Activated CD4-positive, alpha-beta memory T cell treated with anti-CD3 and anti-CD28 coated beads, Interleukin-2, amount 10 ng/mL, durations not matched to agents 7 days and 5 days (primary cell): ENCODE results near the gene BBIP1. TPM values are rescaled to one million over a fixed set of nuclear protein-coding genes. Genes with fewer than 3 reads are reported as not detected.

Source experiments
- CTCF ChIA-PET: fragments of 350-600 bp; sonication (Branson Sonifier 250); formaldehyde crosslinking; loops from one replicate; lab custom pipeline; 2021; ENCODE audit warnings: antibody characterized with exemption, inconsistent platforms; lab: Charles Lee
- POLR2A ChIA-PET: fragments of 350-600 bp; sonication (Branson Sonifier 250); formaldehyde crosslinking; loops from one replicate; lab custom pipeline; 2021; ENCODE audit warnings: antibody characterized with exemption; lab: Charles Lee
- DNase-seq: peaks from one replicate; pipeline ENCODE4 v3.0.0-alpha.2; 2020
- H3K27ac Mint-ChIP-seq: one replicate; pipeline ENCODE4 v1.8.0; 2021; ENCODE audit warnings: mild to moderate bottlenecking, mixed read lengths
- H3K27me3 Mint-ChIP-seq: one replicate; pipeline ENCODE4 v1.8.0; 2021; ENCODE audit warnings: mixed read lengths
- H3K36me3 Mint-ChIP-seq: one replicate; pipeline ENCODE4 v1.8.0; 2021; ENCODE audit warnings: low read depth, mixed read lengths
- H3K4me1 Mint-ChIP-seq: one replicate; pipeline ENCODE4 v1.8.0; 2021; ENCODE audit warnings: mixed read lengths
- H3K4me3 Mint-ChIP-seq: one replicate; pipeline ENCODE4 v1.8.0; 2021; ENCODE audit warnings: mild to moderate bottlenecking, mixed read lengths
- H3K9me3 Mint-ChIP-seq: one replicate; pipeline ENCODE4 v1.8.0; 2021; ENCODE audit warnings: mixed read lengths
- total RNA-seq, 2 experiments: library from RNA; stranded (reverse); gene quantifications; one replicate each; pipeline ENCODE4 v1.2.3, GENCODE V29; 2021

BBIP1 gene
- total RNA-seq, 2 experiments from 2014 or later, result 24.8 to 30.2 TPM

DNA sequence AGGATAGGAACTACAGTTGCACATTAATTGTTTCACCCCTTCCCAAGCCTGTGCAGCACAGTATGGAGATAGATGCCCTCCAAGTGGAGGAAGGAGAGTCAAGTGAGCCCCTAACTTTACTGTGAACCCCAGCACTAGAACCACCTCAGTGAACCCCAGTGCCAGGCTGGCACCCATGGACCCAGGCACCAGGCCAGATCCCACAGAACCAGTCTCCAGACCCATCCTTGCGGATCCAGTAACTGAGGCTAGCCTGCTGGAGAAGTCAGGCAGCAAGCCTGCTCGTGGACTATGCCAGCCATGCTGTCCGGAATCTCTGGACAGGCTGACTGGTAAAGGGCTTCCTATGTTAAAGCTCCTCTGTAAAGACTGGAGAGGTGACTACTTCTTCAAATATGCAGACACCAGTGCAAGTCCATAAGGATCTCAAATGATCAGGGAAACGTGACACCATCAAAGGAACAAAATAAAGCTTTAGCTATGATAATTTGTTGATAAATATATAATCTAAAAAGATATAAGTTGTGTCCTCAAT is 28.1 kb upstream of the BBIP1 start:
- POLR2A ChIA-PET, result no interaction called here
- Mint-ChIP-seq H3K36me3 (peaks cover 50% of the 10 kb centered on the region), H3K9me3 (peaks cover 5% of the 10 kb centered on the region), H3K27me3 (no peaks in the 10 kb centered on the region), H3K4me1 (peaks cover 11% of the 10 kb centered on the region), H3K4me3 (no peak overlapping the region), H3K27ac (no peak overlapping the region)
- DNase-seq, result no peak
- CTCF ChIA-PET, result interaction anchor here (0.7 kb wide), 1 partner anchor 16 kb away, joined by 3 read pairs; no protein-coding TSS in a partner anchor

DNA sequence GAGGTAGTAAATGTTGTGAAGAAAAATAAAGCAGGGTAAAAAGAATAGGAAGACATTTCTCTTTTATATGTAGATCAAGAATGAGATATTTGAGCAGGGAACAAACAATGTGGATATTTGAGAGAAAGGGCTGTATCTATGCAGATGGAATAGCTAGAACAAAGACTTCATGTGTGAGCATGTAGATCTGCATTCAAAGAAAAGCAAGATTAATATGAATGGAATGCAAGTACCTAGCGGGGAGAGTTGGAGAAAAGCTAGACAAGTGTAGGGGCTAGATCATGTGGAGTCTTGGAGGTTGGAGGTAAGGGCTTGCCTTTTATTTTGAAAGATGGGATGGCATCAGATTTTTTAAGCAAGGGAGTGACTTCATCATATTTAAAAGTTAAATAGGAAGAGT is 27.5 kb upstream of the BBIP1 start:
- ChIA-PET CTCF (interaction anchor here (0.7 kb wide), 1 partner anchor 17 kb away, joined by 3 read pairs; no protein-coding TSS in a partner anchor), POLR2A (no interaction called here)
- Mint-ChIP-seq H3K4me1 (peaks cover 11% of the 10 kb centered on the region), H3K9me3 (peaks cover 5% of the 10 kb centered on the region), H3K36me3 (peaks cover 52% of the 10 kb centered on the region), H3K27ac (no peak overlapping the region), H3K27me3 (no peaks in the 10 kb centered on the region), H3K4me3 (no peak overlapping the region)
- no peak for DNase-seq

DNA sequence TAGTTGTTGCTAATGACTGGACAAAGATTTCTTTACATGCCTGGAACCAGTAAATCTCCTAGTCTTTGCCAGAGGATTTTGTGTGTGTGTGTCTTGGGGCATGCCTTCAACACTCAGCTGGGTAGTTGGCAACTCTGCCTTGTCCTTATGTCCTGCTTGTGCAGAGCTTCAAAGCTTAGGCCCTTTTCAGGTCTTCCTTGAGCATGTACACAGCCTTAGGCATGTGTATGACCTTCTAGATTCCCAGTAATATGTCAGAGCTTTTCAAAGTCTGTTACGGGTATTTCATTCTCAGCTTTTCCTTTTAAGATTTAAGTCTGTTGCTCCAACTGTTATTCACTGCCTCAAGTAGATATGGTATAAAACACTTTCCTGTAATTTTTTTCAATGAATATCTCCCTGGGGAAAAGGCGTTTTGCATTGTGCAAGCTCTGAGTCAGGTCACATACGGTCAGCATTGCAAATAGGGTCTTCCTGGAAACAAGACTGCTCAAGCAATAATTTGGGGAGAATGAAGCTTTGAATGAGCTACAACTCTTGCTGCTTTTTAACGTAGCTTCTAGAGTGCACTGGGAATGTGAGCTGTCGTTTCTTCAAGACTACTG is 25.9 kb upstream of the BBIP1 start:
- CTCF ChIA-PET, result no interaction called here
- POLR2A ChIA-PET, result no interaction called here
- Mint-ChIP-seq H3K36me3 (peaks cover 53% of the 10 kb centered on the region), H3K9me3 (peaks cover 8% of the 10 kb centered on the region), H3K4me1 (peaks cover 11% of the 10 kb centered on the region), H3K27me3 (no peaks in the 10 kb centered on the region), H3K4me3 (no peak overlapping the region), H3K27ac (no peak overlapping the region)
- DNase-seq, result no peak

DNA sequence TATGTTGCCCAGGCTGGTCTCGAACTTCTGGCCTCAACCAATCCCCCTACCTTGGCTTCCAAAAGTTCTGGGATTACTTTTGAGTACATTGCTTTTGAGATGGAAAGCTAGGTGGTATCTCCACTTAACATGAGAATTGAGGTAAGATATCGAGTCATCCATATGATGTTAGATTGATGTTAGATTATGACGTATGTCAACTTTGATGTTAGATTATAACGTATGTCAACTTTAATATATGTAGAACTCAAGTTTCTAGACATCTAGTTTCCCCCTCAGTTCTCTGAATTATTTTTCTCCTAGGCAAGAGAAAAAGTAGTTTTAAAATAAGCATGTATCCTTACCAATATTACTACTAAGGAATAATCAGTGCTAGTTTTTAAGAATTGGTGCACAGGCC is 20.4 kb upstream of the BBIP1 start:
- H3K4me3 Mint-ChIP-seq, result no peak overlapping the region
- no peak for DNase-seq
- CTCF ChIA-PET, result no interaction called here
- no peak overlapping the region for H3K27ac Mint-ChIP-seq
- POLR2A ChIA-PET, result interaction anchor here (0.9 kb wide), 1 partner anchor 20 kb away, joined by 3 read pairs; the partner anchor contains the start of genes BBIP1 and SHOC2
- H3K36me3 Mint-ChIP-seq, result peaks cover 42% of the 10 kb centered on the region
- H3K4me1 Mint-ChIP-seq, result no peaks in the 10 kb centered on the region
- H3K9me3 Mint-ChIP-seq, result peaks cover 4% of the 10 kb centered on the region
- H3K27me3 Mint-ChIP-seq, result no peaks in the 10 kb centered on the region

DNA sequence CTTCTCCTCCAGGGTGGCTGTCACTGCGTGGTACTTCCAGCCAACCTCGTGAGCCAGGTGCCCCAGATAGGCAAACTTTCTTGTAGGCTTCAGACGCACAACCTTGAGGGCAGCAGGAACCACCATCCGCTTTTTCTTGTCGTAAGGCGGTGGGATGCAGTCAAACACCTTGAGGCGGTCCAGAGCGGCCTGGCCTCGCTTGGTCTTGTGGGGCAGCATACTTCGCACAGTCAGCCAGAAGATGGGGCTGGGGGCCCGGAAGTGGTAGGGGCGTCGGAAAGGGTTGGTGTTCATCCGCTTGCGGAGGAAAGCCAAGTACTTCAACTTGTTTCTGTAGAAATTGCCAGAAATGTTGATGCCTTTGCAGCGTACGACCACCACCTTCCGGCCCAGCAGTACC is 17.8 kb upstream of the BBIP1 start:
- ChIA-PET CTCF (interaction anchor here (1.7 kb wide), 1 partner anchor 16 kb away, joined by 6 read pairs; no protein-coding TSS in a partner anchor), POLR2A (interaction anchor here (1.9 kb wide), 1 partner anchor 18 kb away, joined by 6 read pairs; the partner anchor contains the start of genes BBIP1 and SHOC2)
- DNase-seq, result no peak

DNA sequence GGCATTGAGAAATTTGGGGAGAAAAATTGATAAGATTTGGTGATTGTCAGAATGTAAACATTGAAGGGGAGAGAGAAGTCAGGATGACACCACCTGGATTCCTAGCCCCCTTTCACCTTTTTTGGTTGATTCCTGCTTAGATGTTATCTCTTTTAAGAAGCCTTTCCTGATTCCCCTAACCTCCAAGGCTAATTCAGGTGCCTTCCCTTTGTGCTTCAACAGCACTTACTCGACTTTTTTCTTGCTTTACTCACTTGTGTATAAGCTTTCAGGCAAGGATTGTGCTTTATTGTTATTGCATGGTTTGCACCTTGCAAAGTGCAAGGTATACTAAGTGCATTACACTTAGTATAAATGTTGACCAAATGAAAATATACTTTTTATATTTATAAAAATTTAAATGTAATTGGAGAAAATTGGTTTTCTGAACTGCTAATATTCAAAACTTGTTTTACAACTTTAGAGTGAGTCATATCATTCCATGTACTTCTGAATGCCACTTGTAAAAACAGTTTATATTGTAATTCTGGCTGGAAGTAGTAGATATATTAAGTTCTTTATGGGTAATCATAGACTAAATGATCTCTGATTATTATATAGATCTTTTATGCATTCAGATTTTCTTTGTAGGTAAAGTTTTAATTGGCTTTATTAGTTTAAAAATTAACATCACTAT is 13.7 kb upstream of the BBIP1 start:
- ChIA-PET POLR2A (no interaction called here), CTCF (no interaction called here)
- Mint-ChIP-seq H3K36me3 (peaks cover 10% of the 10 kb centered on the region), H3K27ac (no peak overlapping the region), H3K4me3 (no peak overlapping the region), H3K4me1 (no peaks in the 10 kb centered on the region), H3K9me3 (no peaks in the 10 kb centered on the region), H3K27me3 (no peaks in the 10 kb centered on the region)
- DNase-seq, result no peak

More for the DNA sequence above, 17.8 kb upstream of the BBIP1 start:
- Mint-ChIP-seq H3K27ac (no peak overlapping the region), H3K4me3 (no peak overlapping the region), H3K36me3 (peaks cover 18% of the 10 kb centered on the region), H3K9me3 (peaks cover 3% of the 10 kb centered on the region), H3K27me3 (no peaks in the 10 kb centered on the region), H3K4me1 (no peaks in the 10 kb centered on the region)

DNA sequence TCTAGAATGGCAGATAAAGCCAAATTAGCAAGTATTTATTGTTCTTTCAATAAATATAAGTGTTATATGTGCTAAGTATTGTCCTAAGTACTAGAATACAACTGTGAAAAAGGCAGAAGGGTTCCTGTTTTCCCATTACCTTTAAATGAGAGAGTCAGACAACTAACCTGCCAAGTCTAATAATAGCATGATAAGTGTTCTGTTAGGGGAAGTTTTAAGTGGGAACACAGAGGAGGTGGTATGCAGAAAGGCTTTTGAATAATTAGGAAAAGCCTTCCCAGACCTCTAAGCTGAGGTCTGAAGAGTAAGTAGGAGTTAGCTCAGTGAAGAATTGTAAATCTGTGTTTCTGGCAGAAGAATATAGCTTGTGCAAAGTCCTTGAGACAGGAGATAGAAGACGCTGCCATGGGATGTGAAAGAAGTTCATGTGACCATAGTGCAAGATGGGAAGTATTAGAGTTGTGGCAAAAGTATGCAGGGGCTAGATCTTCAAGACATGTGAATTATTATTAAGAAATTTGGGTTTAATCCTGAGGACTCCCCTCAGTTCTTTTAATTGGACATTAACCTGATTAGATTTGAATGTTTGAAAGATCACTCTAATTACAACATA is 12.9 kb upstream of the BBIP1 start:
- CTCF ChIA-PET, result no interaction called here
- no peak overlapping the region for H3K27ac Mint-ChIP-seq
- no peak overlapping the region for H3K4me3 Mint-ChIP-seq
- no peak for DNase-seq
- POLR2A ChIA-PET, result no interaction called here
- peaks cover 7% of the 10 kb centered on the region for H3K36me3 Mint-ChIP-seq
- H3K9me3 Mint-ChIP-seq, result no peaks in the 10 kb centered on the region
- H3K4me1 Mint-ChIP-seq, result peaks cover 2% of the 10 kb centered on the region
- no peaks in the 10 kb centered on the region for H3K27me3 Mint-ChIP-seq

DNA sequence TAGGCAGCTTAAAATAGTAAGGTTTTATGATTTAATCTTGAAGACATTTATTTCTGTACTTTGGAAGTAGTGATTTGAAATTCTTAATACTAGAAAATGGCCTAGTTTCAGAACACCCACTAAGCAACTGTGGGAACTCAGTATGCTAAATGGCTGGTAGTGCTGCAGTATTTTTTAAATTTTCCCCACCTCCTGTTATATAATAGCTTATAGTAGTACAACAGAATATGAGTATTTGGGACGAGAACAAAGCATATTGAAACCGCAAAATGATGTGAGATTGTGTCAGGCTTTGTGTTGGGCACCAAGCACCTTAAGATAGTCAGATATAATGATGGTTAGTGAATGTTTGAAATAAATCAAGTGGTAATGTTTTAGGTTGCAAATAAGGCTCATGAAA is 8.5 kb upstream of the BBIP1 start:
- Mint-ChIP-seq H3K4me3 (no peak overlapping the region), H3K9me3 (no peaks in the 10 kb centered on the region), H3K27ac (no peak overlapping the region), H3K27me3 (no peaks in the 10 kb centered on the region), H3K36me3 (peaks cover 7% of the 10 kb centered on the region), H3K4me1 (peaks cover 25% of the 10 kb centered on the region)
- DNase-seq, result no peak
- ChIA-PET CTCF (interaction anchor here (1.7 kb wide), 1 partner anchor 9 kb away, joined by 5 read pairs; the partner anchor contains the start of genes BBIP1 and SHOC2), POLR2A (interaction anchor here (0.9 to 2.0 kb wide), 2 partner anchors 9 to 29 kb away, joined by 3 to 13 read pairs; partner anchors contain the start of genes BBIP1 and SHOC2)

DNA sequence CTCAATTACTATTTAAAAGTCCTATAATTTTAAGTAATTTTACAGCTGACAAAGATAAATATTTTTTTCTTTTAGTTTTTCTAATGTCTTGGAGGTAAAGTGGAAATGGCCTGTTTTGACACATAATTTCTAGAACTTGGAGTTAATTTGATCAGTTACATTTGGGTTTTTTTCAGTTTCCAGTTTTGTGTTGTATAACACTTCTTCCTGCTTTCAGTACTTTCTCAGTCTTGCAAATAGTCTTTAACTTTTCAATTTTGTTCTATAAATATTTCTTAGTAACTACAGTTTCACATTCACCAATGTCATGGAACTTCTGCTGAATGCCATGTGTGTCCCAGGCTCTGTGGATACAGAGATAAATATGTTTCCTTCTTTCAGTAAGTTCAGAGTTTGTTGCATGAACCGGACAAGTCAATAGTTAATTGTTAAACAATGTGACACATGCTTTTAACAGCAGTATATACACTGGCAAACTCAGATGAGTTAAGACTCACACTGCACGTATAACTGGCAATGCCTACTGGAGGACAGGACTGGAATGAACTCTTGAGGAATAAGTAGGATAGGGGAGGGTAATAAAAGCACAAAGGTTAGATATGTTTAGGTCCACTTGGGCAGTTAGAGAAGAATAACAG is 5.0 kb upstream of the BBIP1 start:
- H3K4me3 Mint-ChIP-seq, result no peak overlapping the region
- ChIA-PET POLR2A (no interaction called here), CTCF (no interaction called here)

DNA sequence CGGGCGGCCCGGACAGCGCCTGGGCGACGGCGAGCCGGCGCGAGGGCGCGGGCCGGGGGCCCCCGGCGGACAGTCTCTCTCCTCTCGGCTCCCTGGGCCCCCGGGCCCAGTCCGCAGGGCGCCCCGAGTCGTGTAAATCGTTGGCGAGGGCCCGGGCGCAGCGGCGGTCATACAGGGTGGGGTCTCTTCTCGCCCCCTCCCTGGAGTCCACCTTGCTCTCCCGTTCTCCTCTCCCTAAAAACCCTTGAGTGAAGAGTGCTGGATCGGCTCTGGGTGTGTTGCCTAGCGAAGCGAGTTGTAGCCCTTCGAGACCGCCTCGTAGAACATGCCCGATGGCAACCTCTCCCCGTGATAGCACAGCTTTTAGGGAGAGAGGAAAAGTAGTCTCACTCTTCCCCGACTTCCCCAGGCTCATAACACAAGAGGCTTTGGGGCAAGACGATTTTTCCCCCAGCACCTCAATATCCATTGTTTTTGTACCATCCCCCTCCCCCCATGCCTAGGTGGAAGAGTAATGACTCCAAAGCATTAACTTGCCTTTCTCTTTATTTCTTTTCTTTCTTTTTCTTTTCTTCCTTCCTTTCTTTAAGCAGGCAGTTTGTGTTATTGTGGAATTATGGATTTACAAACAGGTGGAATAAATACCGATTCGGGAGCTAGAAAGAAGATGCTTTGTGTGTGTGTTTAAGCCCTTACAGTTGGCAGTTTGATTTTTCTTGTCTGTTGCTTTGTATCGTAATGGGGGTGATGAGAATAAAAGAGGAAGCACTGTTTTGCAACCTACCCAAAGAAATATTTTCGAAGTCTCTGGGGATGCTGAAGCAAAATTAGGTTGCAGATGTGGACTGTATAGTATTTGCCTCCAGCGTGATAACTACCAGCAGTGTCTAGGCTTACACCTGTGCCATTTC is 1.2 kb upstream of the BBIP1 start:
- peak; percentile 28 for DNase-seq
- H3K27me3 Mint-ChIP-seq, result no peaks in the 10 kb centered on the region
- POLR2A ChIA-PET, result interaction anchor here (0.6 to 1.1 kb wide), 4 partner anchors 9 to 503 kb away, joined by 3 to 4 read pairs (median 3); no protein-coding TSS in a partner anchor
- H3K27ac Mint-ChIP-seq, result peak overlapping the region; percentile 76
- H3K4me1 Mint-ChIP-seq, result peaks cover 46% of the 10 kb centered on the region
- peak overlapping the region; percentile 90 for H3K4me3 Mint-ChIP-seq
- CTCF ChIA-PET, result interaction anchor here (1.6 kb wide), 1 partner anchor 17 kb away, joined by 6 read pairs; no protein-coding TSS in a partner anchor
- H3K36me3 Mint-ChIP-seq, result peaks cover 7% of the 10 kb centered on the region
- H3K9me3 Mint-ChIP-seq, result no peaks in the 10 kb centered on the region

More for the DNA sequence above, 5.0 kb upstream of the BBIP1 start:
- Mint-ChIP-seq H3K27ac (no peak overlapping the region), H3K4me1 (peaks cover 41% of the 10 kb centered on the region), H3K9me3 (no peaks in the 10 kb centered on the region), H3K27me3 (no peaks in the 10 kb centered on the region), H3K36me3 (peaks cover 9% of the 10 kb centered on the region)
- no peak for DNase-seq

DNA sequence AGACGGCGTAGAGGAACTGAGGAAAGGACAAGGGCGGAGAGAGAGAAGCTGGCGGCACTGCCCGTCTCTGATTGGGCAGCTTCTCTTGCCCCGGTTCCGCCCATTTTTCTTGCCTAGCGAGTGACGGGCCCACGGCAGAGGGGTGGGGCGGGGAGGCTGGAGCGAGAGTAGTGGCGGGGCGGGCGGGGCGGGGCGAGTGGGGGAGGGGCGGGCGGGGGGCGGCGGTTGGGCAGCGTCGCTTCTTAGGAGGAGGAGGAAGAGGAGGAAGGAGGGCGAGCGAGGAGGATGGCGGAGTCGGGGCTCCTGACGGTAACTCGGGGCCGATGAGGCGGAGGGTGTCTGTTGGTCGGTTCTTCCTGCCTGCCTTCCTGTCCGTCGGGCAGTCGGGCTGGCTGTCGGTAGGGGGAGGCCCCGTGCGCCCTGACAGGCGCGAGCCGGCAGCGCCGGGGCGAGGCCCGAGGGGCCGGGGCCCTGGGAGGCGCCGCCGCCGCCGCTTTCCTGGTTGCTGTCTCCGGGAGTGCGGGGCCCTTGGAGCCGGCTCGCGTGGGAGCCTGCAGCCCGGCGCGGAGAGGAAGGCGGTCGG is 460 bp upstream of the BBIP1 start, which contains the start of gene SHOC2:
Gene SHOC2, plus strand, starts transcription at position 256 of the 583 bp plus-strand sequence. CDS start 44,755 bp downstream, outside the sequence.
- ChIA-PET POLR2A (interaction anchor here (0.6 to 3.5 kb wide), 28 partner anchors 9 to 1528 kb away, joined by 3 to 41 read pairs (median 5); partner anchors contain the start of genes PDCD4, SMNDC1, VTI1A and ZDHHC6), CTCF (interaction anchor here (0.6 to 3.5 kb wide), 11 partner anchors 8 to 361 kb away, joined by 3 to 14 read pairs (median 5); partner anchors contain the start of gene PDCD4)
- Mint-ChIP-seq H3K36me3 (peaks cover 7% of the 10 kb centered on the region), H3K4me3 (peak within 1 kb of the TSS; percentile 90), H3K9me3 (no peaks in the 10 kb centered on the region), H3K4me1 (peaks cover 45% of the 10 kb centered on the region), H3K27me3 (no peaks in the 10 kb centered on the region), H3K27ac (peak within 1 kb of the TSS; percentile 97)
- DNase-seq, result peak; percentile 99
